ENCODE results near the gene SLC45A1. TPM values are rescaled to one million over a fixed set of nuclear protein-coding genes. Genes with fewer than 3 reads are reported as not detected.

The SLC45A1 gene
- total RNA-seq, 1 donor from 2014 or later: 0.33 TPM

DNA sequence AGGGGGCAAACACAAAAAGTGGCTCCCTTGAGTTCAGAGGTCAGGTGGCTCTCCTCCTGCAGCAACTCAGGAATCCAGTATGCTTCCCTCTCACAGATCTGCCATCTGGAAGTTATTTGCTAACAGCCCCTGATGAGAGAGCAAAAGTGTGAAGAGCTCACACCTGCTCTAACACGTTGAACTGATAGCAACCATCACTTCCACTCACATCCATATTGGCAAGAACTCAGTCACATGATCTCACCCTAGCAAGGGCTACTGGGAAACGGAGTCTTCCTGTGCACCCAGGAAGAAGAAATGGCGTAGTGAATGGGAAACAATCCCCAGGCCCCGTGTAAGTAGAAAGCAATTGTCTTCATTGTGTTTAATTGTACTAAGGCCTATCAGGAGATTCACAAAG, 20.7 kb upstream of the SLC45A1 start:
- DNase-seq: no peak
- no peaks in the 10 kb centered on the region for H3K9me3 Mint-ChIP-seq
- no peak overlapping the region for H3K27ac Mint-ChIP-seq
- H3K4me3 Mint-ChIP-seq: no peak overlapping the region
- no peaks in the 10 kb centered on the region for H3K36me3 Mint-ChIP-seq (ENCODE audit: low read depth)
- H3K4me1 Mint-ChIP-seq: no peaks in the 10 kb centered on the region
- CTCF ChIA-PET: no interaction called here
- ATAC-seq (ENCODE audit: low read depth): no peak
- intact Hi-C loops (cut with micrococcal nuclease): no loop called here
- peaks cover 21% of the 10 kb centered on the region for H3K27me3 Mint-ChIP-seq
- POLR2A ChIA-PET: no interaction called here
- TF ChIP-seq, protein P1, sequence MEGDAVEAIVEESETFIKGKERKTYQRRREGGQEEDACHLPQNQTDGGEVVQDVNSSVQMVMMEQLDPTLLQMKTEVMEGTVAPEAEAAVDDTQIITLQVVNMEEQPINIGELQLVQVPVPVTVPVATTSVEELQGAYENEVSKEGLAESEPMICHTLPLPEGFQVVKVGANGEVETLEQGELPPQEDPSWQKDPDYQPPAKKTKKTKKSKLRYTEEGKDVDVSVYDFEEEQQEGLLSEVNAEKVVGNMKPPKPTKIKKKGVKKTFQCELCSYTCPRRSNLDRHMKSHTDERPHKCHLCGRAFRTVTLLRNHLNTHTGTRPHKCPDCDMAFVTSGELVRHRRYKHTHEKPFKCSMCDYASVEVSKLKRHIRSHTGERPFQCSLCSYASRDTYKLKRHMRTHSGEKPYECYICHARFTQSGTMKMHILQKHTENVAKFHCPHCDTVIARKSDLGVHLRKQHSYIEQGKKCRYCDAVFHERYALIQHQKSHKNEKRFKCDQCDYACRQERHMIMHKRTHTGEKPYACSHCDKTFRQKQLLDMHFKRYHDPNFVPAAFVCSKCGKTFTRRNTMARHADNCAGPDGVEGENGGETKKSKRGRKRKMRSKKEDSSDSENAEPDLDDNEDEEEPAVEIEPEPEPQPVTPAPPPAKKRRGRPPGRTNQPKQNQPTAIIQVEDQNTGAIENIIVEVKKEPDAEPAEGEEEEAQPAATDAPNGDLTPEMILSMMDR (IDR thresholded peaks at IDR 0.05): no peak

DNA sequence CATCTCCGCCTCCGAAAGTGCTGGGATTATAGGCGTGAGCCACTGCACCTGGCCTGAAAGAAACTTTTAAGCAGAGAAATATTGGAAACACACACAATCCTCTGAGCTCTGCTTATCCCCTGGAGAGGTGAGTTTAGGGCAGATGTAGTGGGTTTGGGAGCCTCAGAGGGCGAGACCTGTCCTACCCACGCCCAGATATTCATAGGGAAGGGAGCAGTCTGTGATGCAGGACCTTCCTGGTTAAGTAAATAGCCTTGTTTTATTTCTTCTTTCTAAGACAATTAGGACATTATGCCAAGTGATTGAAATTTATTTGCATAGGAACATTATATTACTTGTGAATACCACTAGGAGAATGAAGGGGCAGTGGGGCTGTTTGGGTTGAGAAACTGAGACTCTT, 18.0 kb upstream of the SLC45A1 start:
- POLR2A ChIA-PET: no interaction called here
- ATAC-seq (ENCODE audit: low read depth) (no peak), DNase-seq (no peak)
- Mint-ChIP-seq H3K4me1 (no peaks in the 10 kb centered on the region), H3K27me3 (peaks cover 20% of the 10 kb centered on the region), H3K4me3 (no peak overlapping the region), H3K9me3 (no peaks in the 10 kb centered on the region), H3K27ac (no peak overlapping the region), H3K36me3 (ENCODE audit: low read depth) (no peaks in the 10 kb centered on the region)
- CTCF ChIA-PET: no interaction called here
- TF ChIP-seq, protein P1 (IDR thresholded peaks at IDR 0.05): no peak
- intact Hi-C loops (cut with micrococcal nuclease): no loop called here

DNA sequence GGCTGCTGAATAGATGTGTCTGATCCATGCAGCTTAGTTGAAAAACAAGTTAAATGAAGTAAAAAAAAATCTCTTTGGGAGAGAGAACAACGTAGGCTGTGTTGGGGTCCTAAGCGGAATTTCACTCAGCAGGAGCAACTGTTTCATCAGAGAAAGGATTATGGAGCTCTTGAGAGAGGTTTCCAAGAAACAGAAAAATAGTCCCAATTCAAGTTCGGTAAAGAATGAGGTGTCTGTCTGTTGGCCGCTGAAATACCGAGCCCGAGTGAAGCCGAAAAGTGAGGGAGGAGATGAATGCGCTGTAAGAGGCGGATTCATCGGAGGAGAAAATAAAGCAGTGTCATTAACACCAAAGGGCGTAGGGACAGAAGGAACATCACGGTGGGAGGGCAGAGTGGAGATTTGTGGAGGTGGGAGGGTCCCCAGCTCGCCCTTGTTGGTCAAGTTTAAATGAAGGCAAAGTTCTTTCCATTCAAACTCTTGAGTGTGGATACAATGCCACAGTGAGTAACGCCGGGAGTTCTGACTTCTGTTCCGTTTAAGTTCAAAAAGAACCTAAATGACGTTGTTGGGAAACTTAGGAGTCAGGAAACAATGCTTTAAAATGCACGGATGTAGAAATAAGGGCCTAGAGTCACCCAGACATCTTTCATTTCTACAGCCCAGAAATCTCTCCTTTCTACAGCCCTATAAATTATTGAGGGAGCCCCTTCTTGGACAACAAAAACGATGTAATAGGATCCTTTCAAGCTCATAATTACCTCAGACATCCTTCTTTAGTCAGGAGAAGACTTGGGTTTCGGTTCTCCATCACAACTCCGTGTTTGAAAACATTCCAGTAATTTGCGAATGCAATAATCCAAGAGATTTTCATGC, 15.6 kb upstream of the SLC45A1 start:
- DNase-seq (no peak), ATAC-seq (ENCODE audit: low read depth) (no peak)
- TF ChIP-seq, protein P1 (IDR thresholded peaks at IDR 0.05): no peak
- intact Hi-C loops (cut with micrococcal nuclease): no loop called here
- H3K4me3 Mint-ChIP-seq: no peak overlapping the region
- ChIA-PET POLR2A (no interaction called here), CTCF (no interaction called here)
- no peak overlapping the region for H3K27ac Mint-ChIP-seq
- H3K36me3 Mint-ChIP-seq (ENCODE audit: low read depth): no peaks in the 10 kb centered on the region
- H3K4me1 Mint-ChIP-seq: no peaks in the 10 kb centered on the region
- H3K27me3 Mint-ChIP-seq: peaks cover 19% of the 10 kb centered on the region
- no peaks in the 10 kb centered on the region for H3K9me3 Mint-ChIP-seq

DNA sequence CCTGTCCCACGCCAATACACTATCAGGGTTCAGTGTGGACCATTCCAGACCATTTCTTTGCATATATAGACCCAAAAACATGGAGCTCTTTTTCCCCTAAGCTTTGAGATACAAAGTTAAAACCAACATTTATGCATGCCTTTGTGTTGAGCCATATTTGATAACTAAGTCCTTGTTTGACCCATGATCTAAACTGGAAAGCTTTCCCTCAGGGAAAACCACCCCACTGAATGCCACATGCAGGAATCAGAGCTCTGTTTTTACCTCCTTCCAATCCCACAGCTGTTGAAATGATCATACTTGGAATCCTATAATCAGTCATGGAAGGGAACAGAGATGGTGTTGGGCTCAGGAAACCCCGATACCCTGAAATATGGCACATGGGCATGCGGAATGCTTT, 14.8 kb upstream of the SLC45A1 start:
- TF ChIP-seq, protein P1 (IDR thresholded peaks at IDR 0.05): no peak
- Mint-ChIP-seq H3K4me1 (no peaks in the 10 kb centered on the region), H3K27ac (no peak overlapping the region), H3K4me3 (no peak overlapping the region), H3K9me3 (no peaks in the 10 kb centered on the region), H3K27me3 (peaks cover 17% of the 10 kb centered on the region), H3K36me3 (ENCODE audit: low read depth) (no peaks in the 10 kb centered on the region)
- CTCF ChIA-PET: no interaction called here
- ATAC-seq (ENCODE audit: low read depth) (no peak), DNase-seq (no peak)
- intact Hi-C loops (cut with micrococcal nuclease): no loop called here
- POLR2A ChIA-PET: no interaction called here

DNA sequence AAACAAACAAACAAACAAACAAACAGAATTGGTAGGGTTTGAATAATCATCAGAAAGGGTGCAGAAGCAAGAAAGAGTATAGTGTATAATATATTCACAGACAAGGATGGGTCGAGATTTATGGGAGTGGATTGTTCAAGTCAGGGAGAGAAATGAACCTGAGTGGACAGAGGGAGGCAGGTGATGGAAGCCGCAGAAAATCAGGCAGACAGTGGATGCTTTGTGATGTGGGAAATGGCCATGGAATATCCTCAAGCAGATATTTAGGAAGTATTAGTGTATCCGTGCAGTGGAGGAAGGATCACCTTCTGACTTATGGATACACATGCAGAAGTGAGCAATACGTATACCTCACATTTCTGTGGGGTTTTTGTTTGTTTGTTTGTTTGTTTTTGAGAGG, 14.0 kb upstream of the SLC45A1 start:
- Mint-ChIP-seq H3K4me3 (no peak overlapping the region), H3K27me3 (peaks cover 15% of the 10 kb centered on the region), H3K36me3 (ENCODE audit: low read depth) (no peaks in the 10 kb centered on the region), H3K27ac (no peak overlapping the region), H3K4me1 (no peaks in the 10 kb centered on the region), H3K9me3 (no peaks in the 10 kb centered on the region)
- ChIA-PET POLR2A (interaction anchor here (0.7 kb wide), 1 partner anchor 124 kb away, joined by 3 read pairs; no protein-coding TSS in a partner anchor), CTCF (no interaction called here)
- intact Hi-C loops (cut with micrococcal nuclease): no loop called here
- TF ChIP-seq, protein P1 (IDR thresholded peaks at IDR 0.05): no peak
- no peak for DNase-seq
- no peak for ATAC-seq (ENCODE audit: low read depth)

Measured in activated B cell treated with CpG ODN at 0.5 μM for 24 hours (primary cell).